Measurements from ENCODE around the gene GPANK1.

- TF ChIP-seq POLR2AphosphoS5 (IDR thresholded peaks at IDR 0.05; ENCODE audit: low read depth, low read length) = no peak
- no peak for TF ChIP-seq POLR2A (IDR thresholded peaks at IDR 0.05; ENCODE audit: low read depth, low read length)
- TF ChIP-seq TAF1 (IDR thresholded peaks at IDR 0.05; ENCODE audit: borderline replicate concordance, low read depth, low read length) = no peak
Observed at GRCh38 chr6:31626952-31627351, 37.8 kb downstream of the GPANK1 start.
